Effector memory CD4-positive, alpha-beta T cell (primary cell): ENCODE results near the gene DNMT3L.
"Not testable (repeated sequence)": the region's sequence is repeated elsewhere in the genome, so short reads cannot be mapped to it uniquely, and the experiment has no call there.

ENCODE experiments used
- DNase-seq, 3 donors: peaks; one replicate each; pipeline ENCODE4 v3.0.0-alpha.2; 2020
- H3K27ac ChIP-seq: 2 replicates; pipeline ENCODE4 v1.7.0; 2013; ENCODE audit warnings: mild to moderate bottlenecking, low read length, moderate library complexity; ENCODE audit not compliant: insufficient read depth, poor library complexity, severe bottlenecking
- H3K27me3 ChIP-seq: replicated peaks from 2 replicates; pipeline ENCODE4 v1.7.0; 2013; ENCODE audit warnings: mild to moderate bottlenecking, low read length; ENCODE audit not compliant: insufficient read depth, control insufficient read depth, poor library complexity, severe bottlenecking
- H3K36me3 ChIP-seq: 2 replicates; pipeline ENCODE4 v1.7.0; 2013; ENCODE audit warnings: mild to moderate bottlenecking, low read length, moderate library complexity; ENCODE audit not compliant: control insufficient read depth, insufficient read depth
- H3K4me1 ChIP-seq: 2 replicates; pipeline ENCODE4 v1.7.0; 2013; ENCODE audit warnings: low read length, mild to moderate bottlenecking; ENCODE audit not compliant: control insufficient read depth, insufficient read depth, poor library complexity, severe bottlenecking
- H3K4me3 ChIP-seq: 2 replicates; pipeline ENCODE4 v1.7.0; 2013; ENCODE audit warnings: low read length, low read depth, mild to moderate bottlenecking; ENCODE audit not compliant: insufficient read depth, poor library complexity, severe bottlenecking
- H3K9me3 ChIP-seq: 2 replicates; pipeline ENCODE4 v1.7.0; 2013; ENCODE audit warnings: mild to moderate bottlenecking, low read length, moderate library complexity; ENCODE audit not compliant: control insufficient read depth

DNMT3L gene

GRCh38 chr21:44223334-44223733 lies 38.4 kb downstream of the DNMT3L start:
- not testable (repeated sequence) for DNase-seq, H3K4me3 ChIP-seq

GRCh38 chr21:44220674-44221073 lies 41.0 kb downstream of the DNMT3L start:
- H3K27ac ChIP-seq, H3K36me3 ChIP-seq, H3K9me3 ChIP-seq, H3K4me1 ChIP-seq, DNase-seq, H3K4me3 ChIP-seq, H3K27me3 ChIP-seq: not testable (repeated sequence)

More at GRCh38 chr21:44223334-44223733, 38.4 kb downstream of the DNMT3L start:
- H3K9me3 ChIP-seq, H3K36me3 ChIP-seq, H3K27ac ChIP-seq, H3K4me1 ChIP-seq, H3K27me3 ChIP-seq: not testable (repeated sequence)

- H3K27me3 ChIP-seq, DNase-seq, H3K9me3 ChIP-seq, H3K4me3 ChIP-seq, H3K36me3 ChIP-seq, H3K4me1 ChIP-seq, H3K27ac ChIP-seq: not testable (repeated sequence)
Observed at GRCh38 chr21:44218461-44218860, 43.2 kb downstream of the DNMT3L start.

GRCh38 chr21:44211978-44212377 lies 49.7 kb downstream of the DNMT3L start:
- not testable (repeated sequence) for H3K9me3 ChIP-seq, H3K4me3 ChIP-seq, H3K4me1 ChIP-seq, H3K36me3 ChIP-seq, DNase-seq, H3K27ac ChIP-seq, H3K27me3 ChIP-seq

GRCh38 chr21:44211574-44211973 lies 50.1 kb downstream of the DNMT3L start:
- H3K9me3 ChIP-seq, H3K36me3 ChIP-seq, H3K27me3 ChIP-seq, H3K4me1 ChIP-seq, DNase-seq, H3K4me3 ChIP-seq, H3K27ac ChIP-seq: not testable (repeated sequence)

- H3K27me3 ChIP-seq, H3K27ac ChIP-seq, H3K4me3 ChIP-seq, H3K36me3 ChIP-seq, H3K9me3 ChIP-seq, H3K4me1 ChIP-seq, DNase-seq: not testable (repeated sequence)
Observed at GRCh38 chr21:44207860-44208646, 53.6 kb downstream of the DNMT3L start.

- not testable (repeated sequence) for H3K4me1 ChIP-seq, H3K27me3 ChIP-seq, H3K4me3 ChIP-seq
Observed at GRCh38 chr21:44206698-44207676, 54.7 kb downstream of the DNMT3L start.

GRCh38 chr21:44206187-44206586 lies 55.5 kb downstream of the DNMT3L start:
- H3K27me3 ChIP-seq, H3K27ac ChIP-seq, H3K9me3 ChIP-seq, H3K36me3 ChIP-seq, H3K4me3 ChIP-seq, DNase-seq, H3K4me1 ChIP-seq: not testable (repeated sequence)

More at GRCh38 chr21:44206698-44207676, 54.7 kb downstream of the DNMT3L start:
- not testable (repeated sequence) for DNase-seq, H3K9me3 ChIP-seq, H3K36me3 ChIP-seq, H3K27ac ChIP-seq

GRCh38 chr21:44202590-44203299 lies 59.0 kb downstream of the DNMT3L start:
- H3K27ac ChIP-seq, H3K27me3 ChIP-seq, H3K36me3 ChIP-seq, DNase-seq, H3K9me3 ChIP-seq, H3K4me1 ChIP-seq, H3K4me3 ChIP-seq: not testable (repeated sequence)
